GM12873 (cell line): ENCODE measurements around the gene SMIM44.

Source experiments
- TF ChIP-seq, protein P1 (sequence below): IDR thresholded peaks from 2 replicates; pipeline ENCODE4 v1.5.1; 2012; ENCODE audit warnings: low read depth, mild to moderate bottlenecking, moderate library complexity, low read length, control low read depth; ENCODE audit not compliant: insufficient read depth; ENCODE audit errors: missing control alignments

Gene SMIM44

GRCh38 chr19:3515891-3516422, 32.7 kb upstream of the SMIM44 start:
- TF ChIP-seq, protein P1, sequence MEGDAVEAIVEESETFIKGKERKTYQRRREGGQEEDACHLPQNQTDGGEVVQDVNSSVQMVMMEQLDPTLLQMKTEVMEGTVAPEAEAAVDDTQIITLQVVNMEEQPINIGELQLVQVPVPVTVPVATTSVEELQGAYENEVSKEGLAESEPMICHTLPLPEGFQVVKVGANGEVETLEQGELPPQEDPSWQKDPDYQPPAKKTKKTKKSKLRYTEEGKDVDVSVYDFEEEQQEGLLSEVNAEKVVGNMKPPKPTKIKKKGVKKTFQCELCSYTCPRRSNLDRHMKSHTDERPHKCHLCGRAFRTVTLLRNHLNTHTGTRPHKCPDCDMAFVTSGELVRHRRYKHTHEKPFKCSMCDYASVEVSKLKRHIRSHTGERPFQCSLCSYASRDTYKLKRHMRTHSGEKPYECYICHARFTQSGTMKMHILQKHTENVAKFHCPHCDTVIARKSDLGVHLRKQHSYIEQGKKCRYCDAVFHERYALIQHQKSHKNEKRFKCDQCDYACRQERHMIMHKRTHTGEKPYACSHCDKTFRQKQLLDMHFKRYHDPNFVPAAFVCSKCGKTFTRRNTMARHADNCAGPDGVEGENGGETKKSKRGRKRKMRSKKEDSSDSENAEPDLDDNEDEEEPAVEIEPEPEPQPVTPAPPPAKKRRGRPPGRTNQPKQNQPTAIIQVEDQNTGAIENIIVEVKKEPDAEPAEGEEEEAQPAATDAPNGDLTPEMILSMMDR, result no peak

DNA sequence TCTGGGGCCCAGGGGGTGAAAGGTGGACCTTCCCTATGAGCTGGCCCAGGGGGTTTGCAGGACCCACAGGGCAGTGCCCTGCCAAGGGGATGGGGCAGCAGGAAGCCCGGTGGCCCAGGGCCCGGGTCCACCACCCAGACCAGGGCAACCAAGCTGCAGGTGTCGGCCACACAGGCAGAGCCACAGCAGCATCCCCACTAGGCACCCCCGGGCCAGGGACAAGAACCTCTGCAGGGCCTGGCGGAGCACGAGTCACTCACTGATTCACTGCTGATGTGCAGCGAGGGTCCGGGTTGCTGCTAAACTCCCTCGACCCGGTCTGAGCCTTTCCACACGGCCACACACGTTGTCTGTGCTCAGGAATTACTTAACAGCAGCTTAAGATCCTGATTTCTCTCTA, 31.7 kb upstream of the SMIM44 start:
- TF ChIP-seq, protein P1, result no peak

GRCh38 chr19:3513229-3514140, 30.2 kb upstream of the SMIM44 start:
- TF ChIP-seq, protein P1, result no peak

GRCh38 chr19:3512562-3513228, 29.5 kb upstream of the SMIM44 start:
- TF ChIP-seq, protein P1, result no peak

DNA sequence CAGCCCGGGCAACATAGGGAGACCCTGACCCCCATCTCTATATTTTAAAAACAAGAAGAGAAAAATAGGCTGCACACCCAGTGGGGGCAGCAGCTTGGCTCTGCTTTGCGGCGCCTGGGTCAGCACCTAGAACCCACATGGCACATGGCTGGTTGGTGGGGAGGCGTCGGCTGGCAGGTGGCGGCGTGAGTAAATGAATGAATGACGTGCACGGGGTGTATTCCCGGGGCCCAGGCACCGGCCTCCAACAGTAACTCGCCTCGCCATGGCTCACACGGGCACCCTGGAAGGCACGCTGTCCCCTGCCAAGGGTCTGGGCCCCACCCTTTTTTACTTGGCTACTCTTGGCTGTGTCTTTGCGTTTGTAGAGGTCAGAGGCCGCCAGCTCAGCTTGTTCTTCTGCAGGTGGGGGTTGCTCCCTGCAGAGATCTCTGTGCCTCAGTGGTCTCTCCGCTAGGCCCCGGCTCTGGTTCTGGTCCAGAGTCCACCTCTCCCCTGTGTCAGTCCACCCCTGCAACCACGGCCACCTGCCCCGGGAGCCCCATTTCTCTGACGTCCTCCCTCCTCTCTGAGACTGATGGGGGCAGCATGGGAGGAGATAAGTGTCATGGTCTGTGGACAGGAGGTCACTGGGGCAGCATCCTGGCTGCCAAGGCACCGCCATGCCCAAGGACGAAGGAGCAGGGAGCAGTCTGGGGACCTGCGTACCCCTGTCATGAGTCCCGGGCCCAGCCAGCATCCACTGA, 28.4 kb upstream of the SMIM44 start:
- TF ChIP-seq, protein P1, result no peak

DNA sequence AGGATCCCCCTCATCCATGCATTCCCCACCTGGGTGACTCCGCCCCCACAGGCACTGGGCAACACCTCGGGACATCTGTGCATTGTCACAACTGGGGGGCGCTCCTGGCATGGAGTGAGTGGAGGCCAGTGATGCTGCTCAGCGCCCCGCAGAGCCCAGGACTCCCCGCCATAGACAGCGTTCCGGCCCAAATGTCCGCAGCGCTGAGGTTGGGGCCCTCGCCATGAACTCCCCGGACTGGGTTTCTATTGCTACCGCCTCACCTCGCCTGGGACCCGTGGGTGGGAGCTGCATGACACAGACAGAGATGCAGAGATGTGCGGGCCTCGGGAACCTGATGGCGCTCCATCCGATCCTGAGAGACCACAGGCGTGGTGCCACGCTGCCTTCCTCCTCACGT, 27.5 kb upstream of the SMIM44 start:
- TF ChIP-seq, protein P1, result no peak
